Glomerular visceral epithelial cell (primary cell): ENCODE results near the gene RAB15.

ENCODE experiments used
- DNase-seq: peaks from one replicate; pipeline ENCODE4 v3.0.0-alpha.2; 2016; ENCODE audit errors: extremely low spot score

The RAB15 gene

DNA sequence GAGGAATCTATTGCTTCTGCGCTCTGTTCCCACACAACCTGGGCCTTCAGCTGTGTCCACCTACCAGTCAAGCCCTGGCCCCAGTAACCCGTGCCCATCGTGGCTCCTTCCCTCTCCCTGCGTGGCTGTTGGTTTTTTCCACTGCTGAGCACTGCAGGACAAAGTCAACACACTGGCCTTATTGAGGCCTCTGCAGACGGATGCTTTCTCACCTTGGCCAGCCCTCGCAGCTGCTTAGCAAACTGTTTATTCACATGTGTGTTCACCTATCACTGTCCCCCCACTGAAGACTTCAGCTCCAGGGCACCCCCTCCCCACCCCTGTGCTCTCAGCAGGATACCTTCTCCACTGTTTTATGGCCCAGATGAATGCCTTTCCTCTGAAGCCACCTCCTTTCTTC, 16.8 kb downstream of the RAB15 start:
- DNase-seq: no peak

DNA sequence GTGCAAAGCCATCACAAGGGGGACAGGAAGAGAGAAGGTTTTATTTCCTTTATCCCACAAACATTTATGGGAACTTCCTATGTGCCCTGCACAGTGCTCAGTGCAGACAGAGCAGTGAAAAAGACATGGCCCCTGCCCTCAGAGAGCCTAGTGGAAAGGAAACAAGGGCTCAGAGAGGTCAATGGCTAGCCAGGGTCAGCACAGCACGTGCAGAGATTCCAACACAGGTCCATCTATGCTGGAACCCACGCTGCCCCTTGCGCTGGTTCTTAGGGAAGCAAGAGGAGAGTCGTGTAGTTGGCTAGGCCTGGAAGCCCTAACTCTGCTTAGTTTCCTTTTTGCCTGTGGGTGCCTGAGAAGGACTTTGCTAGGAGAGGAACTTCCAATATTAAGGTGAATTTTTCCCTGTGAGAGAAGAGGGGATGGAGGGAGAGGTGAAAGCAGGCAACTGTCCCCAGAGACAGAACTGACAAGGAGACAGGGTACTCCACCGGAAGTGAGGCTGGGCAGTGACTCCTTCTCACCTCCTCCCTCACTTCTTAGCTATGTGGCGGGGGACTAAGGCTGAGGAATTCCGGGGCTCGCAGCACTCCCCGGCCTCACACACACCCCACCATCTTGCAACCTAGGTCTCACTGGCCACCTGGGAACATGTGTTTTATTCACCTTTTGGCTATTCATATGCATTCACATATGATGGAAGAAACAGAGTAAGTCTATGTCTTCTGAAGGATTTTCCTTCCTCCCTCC, 17.5 kb downstream of the RAB15 start:
- no peak for DNase-seq

DNA sequence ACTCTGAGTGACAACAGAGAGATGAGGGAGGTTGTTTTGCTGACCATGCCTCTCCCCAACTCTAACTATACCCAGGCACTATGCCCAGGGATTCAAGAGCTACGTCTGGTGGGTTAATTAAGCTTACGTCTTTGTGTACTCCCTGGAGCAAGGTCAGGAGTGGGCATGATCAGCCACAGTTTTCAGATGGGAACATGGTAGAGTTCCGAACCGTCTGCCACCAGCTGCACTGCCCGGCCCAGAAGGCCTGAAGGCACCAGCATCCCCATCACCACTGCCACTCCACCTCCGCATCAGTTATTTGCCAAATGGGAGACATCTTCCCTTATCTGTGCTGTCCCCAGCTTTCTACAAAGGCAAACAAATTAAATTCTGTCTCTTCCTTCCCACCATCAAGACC, 18.5 kb downstream of the RAB15 start:
- DNase-seq: no peak

DNA sequence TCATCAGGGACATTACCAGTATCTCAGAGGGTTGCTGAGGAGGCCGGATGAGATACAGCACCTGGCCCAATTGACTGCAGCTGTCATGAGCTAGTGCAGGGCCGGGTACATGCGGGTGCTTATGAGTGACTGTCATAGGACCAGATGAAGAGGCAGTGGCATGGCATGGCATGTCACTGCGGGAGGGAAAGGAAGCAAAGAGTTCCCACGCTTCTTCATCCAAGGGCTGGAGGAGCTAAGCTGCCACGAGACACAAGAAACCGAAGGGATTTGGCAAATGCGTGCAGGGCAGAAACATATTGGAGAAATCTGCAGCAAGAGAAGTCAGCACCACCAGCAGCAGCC, 18.9 kb downstream of the RAB15 start:
- no peak for DNase-seq

DNA sequence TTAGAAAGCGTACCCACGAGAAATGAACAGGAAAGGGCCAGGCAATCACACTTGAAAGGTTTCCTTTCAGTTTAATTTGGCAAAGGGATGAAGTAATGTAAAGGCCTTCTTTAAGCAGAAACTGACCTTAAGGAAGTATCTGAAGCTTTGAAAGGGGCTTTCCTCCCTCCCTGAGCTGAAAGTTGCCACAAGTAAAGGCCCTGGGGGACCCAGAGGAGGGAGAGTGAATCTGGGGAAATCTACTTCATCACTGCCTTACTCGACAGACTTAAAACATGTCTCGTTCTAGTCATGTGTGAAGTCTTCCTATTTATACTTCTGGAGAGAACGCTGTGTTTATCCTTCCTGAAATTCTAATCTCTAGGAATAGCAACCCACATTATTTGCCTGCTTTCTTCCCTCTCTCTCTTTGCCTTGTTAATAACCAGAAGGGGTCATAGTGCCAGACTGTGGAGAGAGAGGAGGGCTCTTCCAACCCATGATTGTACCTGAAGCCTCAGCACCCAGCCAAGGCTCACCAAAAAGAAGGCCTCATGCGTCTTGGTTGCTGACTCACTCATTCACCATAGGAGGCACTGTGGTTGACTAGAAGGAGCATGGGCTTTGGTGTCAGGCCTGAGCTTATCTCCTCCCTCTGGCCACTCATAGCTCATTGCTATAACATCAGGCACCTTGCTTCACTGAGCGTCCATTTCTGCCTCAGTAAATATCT, 19.4 kb downstream of the RAB15 start:
- DNase-seq: no peak

DNA sequence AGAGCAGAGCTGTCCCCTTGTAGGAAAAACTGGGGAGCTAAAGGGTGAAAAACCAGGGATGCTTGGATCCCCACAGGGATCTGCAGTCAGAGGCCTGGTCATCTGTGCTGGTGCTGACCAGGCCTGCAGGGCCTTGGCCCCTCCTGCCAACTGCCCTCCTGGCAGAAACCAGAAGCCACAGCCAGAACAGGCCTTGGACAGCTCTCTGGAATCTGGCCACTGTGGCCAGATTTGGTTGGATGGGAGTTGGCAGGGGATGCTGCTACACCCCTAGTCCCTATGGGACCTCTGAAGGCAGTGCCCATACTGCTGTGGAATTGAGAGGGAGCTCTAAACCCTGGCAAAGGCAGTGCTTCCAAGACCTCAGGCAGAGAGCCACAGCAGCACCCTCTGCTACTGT, 20.4 kb downstream of the RAB15 start:
- DNase-seq: no peak

DNA sequence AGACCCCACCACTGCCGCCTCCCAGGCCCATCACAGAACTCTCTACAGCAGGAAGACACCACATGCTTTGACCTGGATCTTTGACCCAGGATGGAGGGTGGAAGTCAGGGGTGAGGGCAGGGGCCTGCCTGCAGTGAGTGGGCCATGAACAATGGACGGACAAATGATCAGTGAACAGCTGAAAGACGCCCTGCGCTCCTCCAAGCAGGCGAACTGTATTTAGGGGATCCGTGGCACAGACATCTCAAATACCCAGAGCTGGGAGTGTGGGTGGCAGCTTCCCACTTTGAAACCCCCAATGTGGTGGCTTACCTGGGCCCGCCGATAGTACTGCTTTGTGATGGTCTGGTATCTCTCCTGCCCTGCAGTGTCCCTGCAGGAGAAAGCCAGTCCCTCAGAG, 20.8 kb downstream of the RAB15 start:
- DNase-seq: no peak

DNA sequence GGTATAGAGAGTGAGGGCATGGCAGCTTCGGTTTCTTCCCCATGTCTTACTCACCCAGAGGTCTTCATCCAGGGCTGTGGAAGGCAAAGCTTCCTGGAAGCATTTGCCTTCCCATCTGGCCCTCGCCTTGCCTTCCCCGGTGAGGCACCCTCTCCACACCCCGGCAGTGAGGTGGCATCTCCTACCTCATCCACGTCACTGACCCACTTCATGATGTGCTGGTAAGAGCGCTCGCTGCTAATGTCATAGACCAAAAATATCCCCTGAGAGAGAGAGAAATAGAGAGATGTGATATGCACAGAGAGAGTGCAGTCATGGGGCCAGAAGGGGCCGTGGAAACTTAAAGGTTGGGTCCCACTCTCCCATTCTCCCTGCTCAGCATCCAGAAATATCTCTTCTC, 21.2 kb downstream of the RAB15 start:
- no peak for DNase-seq

DNA sequence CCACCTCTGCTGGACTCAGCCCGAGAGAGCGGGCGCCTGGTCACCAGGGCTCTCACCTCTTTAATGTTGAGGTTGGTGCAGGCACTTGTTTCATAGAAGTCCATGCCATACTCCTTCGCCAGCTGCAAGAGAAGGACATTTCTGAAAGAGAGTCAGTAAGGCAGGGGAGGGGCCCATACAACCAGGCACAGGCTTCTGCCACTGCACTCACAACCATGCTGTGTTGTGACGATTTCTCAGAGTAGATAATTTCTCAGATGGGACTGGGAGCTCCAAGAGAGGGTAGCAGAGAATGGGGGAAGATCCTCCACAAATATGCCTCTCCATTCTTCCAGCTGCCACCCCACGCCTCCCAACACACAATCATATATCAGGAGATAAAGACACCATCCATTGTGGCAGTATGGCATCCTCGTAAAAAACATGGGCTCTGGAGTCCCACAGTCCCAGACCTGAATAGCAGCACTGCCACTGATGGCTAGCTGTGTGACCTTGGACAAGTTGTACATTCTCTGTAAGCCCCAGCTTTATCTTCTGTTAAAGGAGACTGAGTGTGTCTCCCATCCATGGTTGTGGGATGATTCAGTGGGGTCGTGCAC, 23.4 kb downstream of the RAB15 start:
- no peak for DNase-seq

DNA sequence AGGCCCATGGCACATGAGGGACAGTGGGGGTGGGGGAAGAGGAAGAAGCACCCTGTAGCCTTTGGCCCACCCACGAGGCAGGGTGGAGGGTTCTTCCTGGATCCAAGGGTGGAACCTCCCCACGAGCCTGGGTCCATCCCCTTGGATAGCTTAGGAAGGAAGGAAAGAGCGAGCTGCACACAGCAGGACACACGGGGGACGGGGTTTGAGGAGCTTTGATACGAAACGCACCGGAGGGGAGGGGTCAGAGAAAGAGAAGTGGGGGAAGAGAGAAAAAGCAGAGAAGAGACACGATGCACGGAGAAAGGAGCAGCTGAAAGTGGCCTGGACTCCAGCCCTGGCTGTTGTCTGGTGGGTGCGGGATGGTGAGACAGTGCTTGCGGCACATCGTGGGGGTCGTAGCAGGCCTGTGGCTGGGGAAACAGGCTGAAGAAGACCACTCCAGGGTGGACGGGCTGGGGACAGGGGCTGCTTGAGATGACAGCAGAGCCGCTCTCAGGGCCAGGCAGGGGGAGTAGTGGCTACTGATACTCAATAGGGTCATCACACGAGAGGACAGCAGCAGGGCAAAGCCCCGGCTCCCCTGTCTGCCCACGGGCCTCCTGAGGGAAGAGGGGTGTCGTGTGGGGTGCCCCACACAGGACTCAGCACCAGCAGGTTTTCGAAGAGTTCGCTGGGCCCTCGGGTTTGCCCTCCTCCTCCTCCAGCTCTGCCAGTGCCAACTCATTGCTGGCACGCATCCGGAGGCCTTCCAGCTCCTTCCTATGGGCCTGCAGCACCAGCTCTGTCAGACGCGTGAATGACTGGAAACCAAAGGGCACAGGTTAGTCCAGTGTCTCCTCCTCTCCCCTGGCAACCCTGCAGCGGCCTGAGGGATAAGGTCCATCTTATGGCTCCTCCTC, 24.2 kb downstream of the RAB15 start:
- DNase-seq: no peak

DNA sequence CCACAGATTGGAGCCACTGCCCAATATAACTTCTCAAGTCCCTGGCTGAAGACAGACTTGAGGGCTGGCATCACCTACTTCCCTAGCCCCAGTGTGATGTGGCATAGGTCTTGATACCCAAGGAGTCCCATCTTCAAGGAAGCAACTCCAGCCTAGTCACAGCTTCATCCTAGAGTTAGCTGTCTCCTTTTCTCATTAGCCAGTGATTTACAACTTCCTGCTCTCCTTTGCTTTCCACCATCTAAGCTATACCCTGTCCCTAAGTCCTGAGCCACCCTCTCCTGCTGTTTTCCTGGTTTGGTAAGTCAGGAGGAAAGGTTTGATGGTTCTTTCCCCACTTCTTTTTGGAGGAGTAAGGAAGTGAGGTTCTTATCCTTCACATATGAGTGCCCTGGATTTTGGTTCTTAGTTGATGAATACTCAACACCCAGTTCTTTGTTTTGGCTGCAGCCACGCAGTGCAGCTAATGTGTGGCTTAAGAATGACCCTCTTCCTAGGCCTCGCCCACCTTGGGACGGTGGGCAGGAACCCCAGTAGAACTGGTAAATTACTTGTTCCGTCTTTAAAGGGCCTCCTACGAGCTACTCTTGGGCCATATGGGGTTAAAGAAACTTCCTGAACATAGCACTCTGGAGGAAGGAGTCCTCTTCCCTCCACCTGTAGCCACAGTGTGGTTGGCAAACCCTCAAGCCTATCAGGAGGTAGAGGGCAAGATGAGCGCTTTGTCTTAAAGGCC, 25.7 kb downstream of the RAB15 start:
- DNase-seq: no peak

DNA sequence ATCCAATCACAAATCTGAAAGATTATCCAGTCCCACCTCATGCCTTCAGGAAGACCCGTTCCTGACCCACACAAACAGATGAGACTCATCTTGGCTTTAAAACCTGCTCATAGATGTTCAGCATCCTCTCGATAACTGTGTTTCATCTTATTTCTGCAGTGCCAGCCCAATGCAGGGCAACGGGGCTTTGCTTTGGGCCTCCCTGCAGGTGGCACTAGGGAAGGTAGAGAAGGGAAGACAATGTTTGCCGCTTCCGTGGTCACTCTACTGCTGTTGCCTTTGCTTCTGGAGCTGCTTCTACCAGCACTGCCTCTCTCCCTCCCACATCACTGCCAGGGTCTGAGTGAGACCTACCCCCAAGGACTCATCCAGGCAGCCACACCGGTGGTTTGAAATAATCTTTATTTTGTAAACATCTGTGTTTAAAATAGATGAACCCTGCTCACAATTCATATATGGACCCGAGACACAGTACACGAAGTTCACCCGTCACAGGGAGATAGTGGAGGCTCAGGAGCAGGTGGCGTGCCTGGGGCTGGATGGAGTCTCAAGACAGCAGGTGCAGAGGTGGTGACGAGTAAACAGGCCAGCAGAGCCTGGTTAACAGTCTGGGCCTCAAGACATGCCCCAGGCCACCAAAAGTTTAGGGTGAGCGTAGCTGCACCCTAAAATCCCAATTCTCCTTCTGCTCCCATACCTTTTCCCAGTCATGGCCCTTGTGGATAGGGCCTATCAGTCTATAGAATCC, 26.5 kb downstream of the RAB15 start:
- DNase-seq: no peak

DNA sequence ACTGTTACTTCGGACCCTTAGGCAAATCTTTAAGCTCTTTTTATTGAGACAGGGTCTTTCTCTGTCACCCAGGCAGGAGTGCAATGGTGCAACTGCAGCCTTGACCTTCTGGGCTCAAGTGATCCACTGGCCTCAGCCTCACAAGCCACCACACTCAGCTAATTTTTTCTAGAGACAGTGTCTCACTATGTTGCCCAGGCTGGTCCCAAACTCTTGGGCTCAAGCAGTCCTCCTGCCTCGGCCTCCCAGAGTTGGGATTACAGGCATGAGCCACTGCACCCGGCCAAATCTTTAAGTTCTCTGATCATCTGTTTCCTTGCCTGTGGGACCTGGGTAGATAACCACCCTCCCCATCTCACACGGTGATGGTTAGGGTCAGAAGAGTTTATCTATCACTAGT, 27.3 kb downstream of the RAB15 start:
- no peak for DNase-seq

DNA sequence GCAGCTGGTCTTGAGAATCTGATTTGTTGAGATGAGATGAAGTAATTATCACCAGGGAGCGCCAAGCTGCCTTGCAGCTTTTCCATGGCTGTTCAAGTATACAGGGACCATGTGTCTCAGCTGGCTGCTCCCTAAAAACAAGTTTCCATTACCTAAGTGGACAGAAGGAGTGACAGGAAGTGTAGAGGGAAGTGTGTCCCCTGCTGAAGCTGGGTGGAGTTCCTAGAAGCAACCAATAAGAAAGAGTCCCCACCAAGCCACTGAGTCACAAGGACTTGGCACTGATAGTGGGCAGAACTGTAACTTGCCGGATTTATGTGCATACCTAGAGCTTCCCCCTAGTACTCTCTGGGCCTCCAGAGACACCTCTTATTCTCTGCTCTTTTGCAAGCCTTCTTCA, 28.1 kb downstream of the RAB15 start:
- no peak for DNase-seq

DNA sequence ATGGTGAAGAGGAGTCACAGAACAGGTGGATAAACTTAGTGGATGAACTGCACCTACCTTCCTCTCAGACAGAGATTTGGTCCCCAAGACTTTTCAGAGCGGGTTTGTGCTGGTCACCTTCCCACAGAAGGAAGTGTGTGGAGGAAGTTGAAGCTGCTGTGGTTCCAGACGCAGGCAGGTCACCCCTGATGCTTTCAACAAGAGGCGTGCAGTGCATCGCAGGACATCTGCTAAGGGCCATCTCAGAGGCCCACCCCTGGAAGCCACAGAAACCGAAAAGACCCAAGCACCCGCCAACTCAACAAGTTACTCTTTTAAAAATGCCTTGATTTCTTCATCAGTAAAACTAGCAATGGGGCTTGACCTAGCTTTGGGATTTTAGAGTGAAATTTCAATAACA, 28.6 kb downstream of the RAB15 start:
- DNase-seq: no peak

DNA sequence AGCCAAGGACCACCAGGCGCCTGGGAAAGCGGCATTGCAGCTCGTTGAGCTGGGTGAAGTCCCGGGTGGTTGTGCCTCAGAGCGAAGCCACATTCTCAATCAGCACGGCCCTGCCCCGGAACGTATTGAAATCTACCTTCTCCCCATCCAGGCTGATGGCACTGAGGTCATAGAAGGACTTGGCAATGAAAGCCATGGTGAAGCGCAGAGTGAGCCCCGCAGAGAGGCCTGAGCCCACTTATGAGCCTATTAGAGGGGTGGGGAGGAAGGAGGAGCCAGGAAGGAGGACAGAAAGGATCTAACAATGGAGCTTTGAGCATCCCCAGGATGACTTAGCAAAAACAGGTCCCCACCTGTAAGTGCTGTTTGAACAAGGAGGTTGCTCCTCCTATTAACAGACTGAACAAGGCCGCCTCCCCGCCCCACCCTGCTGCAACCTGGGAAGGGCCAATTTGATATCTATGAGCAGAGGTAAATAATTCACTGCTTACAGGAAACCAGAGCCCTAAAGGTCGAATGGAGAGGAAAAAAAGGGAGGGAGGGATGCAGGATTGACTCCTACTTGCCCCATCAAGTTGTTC, 29.5 kb downstream of the RAB15 start, which contains the start of gene GPX2:
TSS of gene GPX2 (minus strand) at position 215 of the 581 bp plus-strand sequence. CDS start at position 196, 19 bp downstream.
- DNase-seq: no peak

DNA sequence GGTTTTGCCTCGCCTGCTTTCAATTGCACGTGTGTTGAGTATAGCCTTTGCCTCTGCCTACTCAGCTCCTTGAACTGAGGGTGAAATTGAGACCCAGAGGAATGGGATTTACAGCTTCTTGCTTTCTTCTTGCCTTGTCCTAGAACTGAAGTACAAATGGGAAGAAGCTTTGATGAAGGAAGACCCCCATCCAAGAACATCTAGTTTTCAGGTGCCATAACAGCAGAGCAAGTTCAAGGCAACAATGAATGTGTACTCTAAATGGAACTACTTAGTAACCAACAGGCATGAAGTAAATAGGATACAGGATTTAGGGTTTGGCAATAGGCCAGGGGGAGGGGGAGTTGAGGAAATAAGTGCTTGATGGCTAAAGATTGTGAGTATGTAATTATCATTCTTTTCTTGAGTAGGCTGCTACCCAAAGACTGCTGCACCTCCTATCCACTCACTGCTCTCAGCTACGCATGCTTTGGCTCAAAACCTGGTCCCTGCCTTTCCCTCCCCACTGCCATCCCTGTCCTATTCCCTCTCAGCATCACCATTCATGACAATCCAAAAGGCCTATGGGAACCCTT, 31.7 kb downstream of the RAB15 start:
- DNase-seq: no peak

DNA sequence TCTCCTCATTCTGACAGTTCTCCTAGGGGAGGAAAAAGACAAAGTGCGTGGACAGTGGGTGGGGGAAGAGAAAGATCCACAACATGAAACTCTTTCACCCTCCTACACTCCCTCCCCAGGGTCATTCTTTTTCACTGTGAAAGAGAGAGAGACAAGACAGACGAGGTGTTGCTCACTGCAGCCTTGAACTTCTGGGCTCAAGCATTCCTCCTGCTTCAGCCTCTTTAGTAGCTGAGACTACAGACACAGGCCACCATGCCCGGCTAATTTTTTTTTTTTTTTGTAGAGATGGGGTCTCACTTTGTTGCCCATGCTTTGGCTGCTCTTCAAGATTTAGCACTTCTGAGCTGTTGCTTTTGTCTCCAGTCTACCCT, 32.3 kb downstream of the RAB15 start:
- DNase-seq: no peak

DNA sequence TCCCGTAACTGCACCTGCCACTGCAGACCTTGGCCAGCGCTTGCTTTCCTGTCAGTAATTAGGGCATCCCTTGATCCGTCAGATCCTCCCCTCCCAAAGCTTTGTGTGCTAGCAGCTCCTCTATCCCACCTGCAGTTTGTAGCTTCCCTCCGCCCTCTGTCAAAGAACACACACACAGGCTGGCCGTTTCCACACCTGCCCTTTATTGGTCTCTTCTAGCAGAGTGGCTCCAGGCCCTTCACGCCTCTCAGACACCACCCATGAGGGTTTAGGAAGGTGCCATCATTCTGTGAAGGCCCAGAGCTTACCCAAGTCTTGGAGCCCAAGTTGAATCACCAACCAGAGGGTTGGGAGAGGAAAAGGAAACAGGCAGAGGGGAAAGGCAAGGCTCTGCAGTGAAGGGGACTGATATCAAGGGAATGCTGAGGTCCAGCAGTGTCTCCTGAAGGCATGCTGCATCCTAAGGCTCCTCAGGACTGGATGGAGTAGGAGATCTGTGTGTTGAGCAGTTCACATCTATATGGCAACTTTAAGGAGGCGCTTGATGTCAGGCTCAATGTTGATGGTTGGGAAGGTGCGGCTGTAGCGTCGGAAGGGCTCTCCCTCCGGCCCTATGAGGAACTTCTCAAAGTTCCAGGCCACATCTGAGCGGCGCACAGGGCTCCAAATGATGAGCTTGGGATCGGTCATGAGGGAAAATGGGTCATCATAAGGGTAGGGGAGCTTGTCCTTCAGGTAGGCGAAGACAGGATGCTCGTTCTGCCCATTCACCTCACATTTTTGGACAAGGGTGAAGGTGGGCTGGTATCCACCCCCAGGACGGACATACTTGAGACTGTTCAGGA, 32.9 kb downstream of the RAB15 start:
- no peak for DNase-seq
